ENCODE measurements around the gene CDH23.

Gene CDH23

DNA sequence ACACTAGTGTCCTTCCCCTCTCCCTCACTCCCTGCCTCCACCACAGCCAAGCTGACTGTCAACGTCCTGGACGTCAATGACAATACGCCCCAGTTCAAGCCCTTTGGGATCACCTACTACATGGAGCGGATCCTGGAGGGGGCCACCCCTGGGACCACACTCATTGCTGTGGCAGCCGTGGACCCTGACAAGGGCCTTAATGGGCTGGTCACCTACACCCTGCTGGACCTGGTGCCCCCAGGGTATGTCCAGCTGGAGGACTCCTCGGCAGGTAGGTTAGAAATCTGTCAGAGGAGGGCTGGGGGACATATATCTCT, 401.5 kb downstream of the CDH23 start:
- Histone ChIP-seq H3K36me3 (ENCODE audit: control insufficient read depth, insufficient read depth, low read length) (no peaks in the 10 kb centered on the region), H3K27me3 (ENCODE audit: control insufficient read depth, insufficient read depth, low read length) (no peaks in the 10 kb centered on the region), H3K27ac (ENCODE audit: low read depth, low read length) (no peak overlapping the region), H3K4me3 (ENCODE audit: low read depth, low read length) (no peak overlapping the region), H3K9ac (ENCODE audit: low read depth, low read length) (no peak overlapping the region), H3K9me3 (ENCODE audit: control insufficient read depth, insufficient read depth, low read length) (no peaks in the 10 kb centered on the region), H3K4me1 (ENCODE audit: control insufficient read depth, insufficient read depth, low read length) (no peaks in the 10 kb centered on the region)

- H3K4me1 ChIP-seq (ENCODE audit: control insufficient read depth, insufficient read depth, low read length), result no peaks in the 10 kb centered on the region
- no peaks in the 10 kb centered on the region for H3K9me3 ChIP-seq (ENCODE audit: control insufficient read depth, insufficient read depth, low read length)
- H3K27ac ChIP-seq (ENCODE audit: low read depth, low read length), result no peak overlapping the region
These were observed 402.4 kb downstream of the CDH23 start for GRCh38 chr10:71799112-71799511.

GRCh38 chr10:71799608-71800453, 403.1 kb downstream of the CDH23 start:
- no peaks in the 10 kb centered on the region for H3K27me3 ChIP-seq (ENCODE audit: control insufficient read depth, insufficient read depth, low read length)
- no peak overlapping the region for H3K9ac ChIP-seq (ENCODE audit: low read depth, low read length)
- H3K27ac ChIP-seq (ENCODE audit: low read depth, low read length), result no peak overlapping the region
- no peaks in the 10 kb centered on the region for H3K36me3 ChIP-seq (ENCODE audit: control insufficient read depth, insufficient read depth, low read length)
- H3K9me3 ChIP-seq (ENCODE audit: control insufficient read depth, insufficient read depth, low read length), result no peaks in the 10 kb centered on the region
- H3K4me3 ChIP-seq (ENCODE audit: low read depth, low read length), result no peak overlapping the region
- no peaks in the 10 kb centered on the region for H3K4me1 ChIP-seq (ENCODE audit: control insufficient read depth, insufficient read depth, low read length)

More at GRCh38 chr10:71799112-71799511, 402.4 kb downstream of the CDH23 start:
- Histone ChIP-seq H3K4me3 (ENCODE audit: low read depth, low read length) (no peak overlapping the region), H3K9ac (ENCODE audit: low read depth, low read length) (no peak overlapping the region), H3K27me3 (ENCODE audit: control insufficient read depth, insufficient read depth, low read length) (no peaks in the 10 kb centered on the region), H3K36me3 (ENCODE audit: control insufficient read depth, insufficient read depth, low read length) (no peaks in the 10 kb centered on the region)

GRCh38 chr10:71801361-71801760, 404.6 kb downstream of the CDH23 start:
- Histone ChIP-seq H3K4me3 (ENCODE audit: low read depth, low read length) (no peak overlapping the region), H3K27me3 (ENCODE audit: control insufficient read depth, insufficient read depth, low read length) (peaks cover 6% of the 10 kb centered on the region; the same call in 1 of the 2 replicates), H3K27ac (ENCODE audit: low read depth, low read length) (no peak overlapping the region), H3K9me3 (ENCODE audit: control insufficient read depth, insufficient read depth, low read length) (no peaks in the 10 kb centered on the region), H3K4me1 (ENCODE audit: control insufficient read depth, insufficient read depth, low read length) (no peaks in the 10 kb centered on the region; the same call in 1 of the 2 replicates), H3K36me3 (ENCODE audit: control insufficient read depth, insufficient read depth, low read length) (no peaks in the 10 kb centered on the region), H3K9ac (ENCODE audit: low read depth, low read length) (no peak overlapping the region)

DNA sequence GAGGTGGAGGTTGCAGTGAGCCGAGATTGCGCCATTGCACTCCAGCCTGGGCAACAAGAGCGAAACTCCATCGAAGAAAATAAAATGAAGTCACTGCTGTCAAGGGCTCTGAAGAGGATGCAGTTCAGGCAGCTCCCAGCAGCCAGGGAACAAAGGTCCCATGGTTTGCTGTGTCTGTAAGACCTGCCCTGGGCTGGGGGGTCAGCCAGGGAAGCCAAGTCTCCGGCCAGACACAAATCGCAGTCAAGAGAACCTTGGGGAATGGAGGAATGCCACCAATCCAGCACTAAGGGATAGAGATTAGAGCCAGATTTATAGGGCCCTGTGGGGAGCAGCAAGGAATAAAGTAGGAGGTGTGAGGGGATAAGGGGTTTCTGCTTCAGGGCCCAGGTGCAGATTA, 405.5 kb downstream of the CDH23 start:
- H3K27ac ChIP-seq (ENCODE audit: low read depth, low read length), result no peak overlapping the region
- peaks cover 6% of the 10 kb centered on the region; the same call in 1 of the 2 replicates for H3K27me3 ChIP-seq (ENCODE audit: control insufficient read depth, insufficient read depth, low read length)
- no peaks in the 10 kb centered on the region for H3K36me3 ChIP-seq (ENCODE audit: control insufficient read depth, insufficient read depth, low read length)
- H3K9me3 ChIP-seq (ENCODE audit: control insufficient read depth, insufficient read depth, low read length), result no peaks in the 10 kb centered on the region
- H3K4me1 ChIP-seq (ENCODE audit: control insufficient read depth, insufficient read depth, low read length), result no peaks in the 10 kb centered on the region; the same call in 1 of the 2 replicates
- no peak overlapping the region for H3K9ac ChIP-seq (ENCODE audit: low read depth, low read length)
- H3K4me3 ChIP-seq (ENCODE audit: low read depth, low read length), result no peak overlapping the region

GRCh38 chr10:71802715-71803488, 406.2 kb downstream of the CDH23 start:
- H3K9ac ChIP-seq (ENCODE audit: low read depth, low read length), result no peak overlapping the region
- H3K36me3 ChIP-seq (ENCODE audit: control insufficient read depth, insufficient read depth, low read length), result no peaks in the 10 kb centered on the region
- H3K9me3 ChIP-seq (ENCODE audit: control insufficient read depth, insufficient read depth, low read length), result no peaks in the 10 kb centered on the region
- no peaks in the 10 kb centered on the region; the same call in 1 of the 2 replicates for H3K4me1 ChIP-seq (ENCODE audit: control insufficient read depth, insufficient read depth, low read length)
- peaks cover 6% of the 10 kb centered on the region; the same call in 1 of the 2 replicates for H3K27me3 ChIP-seq (ENCODE audit: control insufficient read depth, insufficient read depth, low read length)
- H3K4me3 ChIP-seq (ENCODE audit: low read depth, low read length), result no peak overlapping the region
- H3K27ac ChIP-seq (ENCODE audit: low read depth, low read length), result no peak overlapping the region

DNA sequence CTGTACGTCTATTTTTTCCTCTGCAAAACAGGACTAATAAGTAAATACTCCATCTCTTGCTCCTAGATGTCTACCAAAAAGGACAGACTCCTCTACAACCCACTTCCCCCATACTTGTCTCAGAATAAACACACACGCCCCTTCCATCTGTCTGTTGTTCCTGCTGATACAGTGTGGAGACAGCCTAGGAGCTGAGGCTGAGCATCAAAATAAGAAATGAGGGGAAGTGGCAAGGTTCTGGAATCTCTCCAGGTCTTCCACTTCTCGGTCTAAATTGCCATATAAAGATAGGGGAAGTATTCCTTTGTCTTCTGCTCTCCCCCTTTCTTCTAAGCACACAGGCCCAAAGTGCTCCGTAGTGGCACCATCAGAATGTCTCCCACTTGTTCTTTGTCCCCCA, 407.4 kb downstream of the CDH23 start:
- Histone ChIP-seq H3K27ac (ENCODE audit: low read depth, low read length) (no peak overlapping the region), H3K4me1 (ENCODE audit: control insufficient read depth, insufficient read depth, low read length) (no peaks in the 10 kb centered on the region; the same call in 1 of the 2 replicates), H3K9me3 (ENCODE audit: control insufficient read depth, insufficient read depth, low read length) (no peaks in the 10 kb centered on the region), H3K27me3 (ENCODE audit: control insufficient read depth, insufficient read depth, low read length) (peaks cover 6% of the 10 kb centered on the region; the same call in 1 of the 2 replicates), H3K4me3 (ENCODE audit: low read depth, low read length) (no peak overlapping the region), H3K36me3 (ENCODE audit: control insufficient read depth, insufficient read depth, low read length) (no peaks in the 10 kb centered on the region), H3K9ac (ENCODE audit: low read depth, low read length) (no peak overlapping the region)

- no peaks in the 10 kb centered on the region; the same call in 1 of the 2 replicates for H3K4me1 ChIP-seq (ENCODE audit: control insufficient read depth, insufficient read depth, low read length)
- H3K9me3 ChIP-seq (ENCODE audit: control insufficient read depth, insufficient read depth, low read length), result no peaks in the 10 kb centered on the region
- no peak overlapping the region for H3K4me3 ChIP-seq (ENCODE audit: low read depth, low read length)
- H3K27ac ChIP-seq (ENCODE audit: low read depth, low read length), result no peak overlapping the region
- no peak overlapping the region for H3K9ac ChIP-seq (ENCODE audit: low read depth, low read length)
- H3K36me3 ChIP-seq (ENCODE audit: control insufficient read depth, insufficient read depth, low read length), result no peaks in the 10 kb centered on the region
- peaks cover 6% of the 10 kb centered on the region; the same call in 1 of the 2 replicates for H3K27me3 ChIP-seq (ENCODE audit: control insufficient read depth, insufficient read depth, low read length)
These were observed 409.3 kb downstream of the CDH23 start for GRCh38 chr10:71805776-71806703.

DNA sequence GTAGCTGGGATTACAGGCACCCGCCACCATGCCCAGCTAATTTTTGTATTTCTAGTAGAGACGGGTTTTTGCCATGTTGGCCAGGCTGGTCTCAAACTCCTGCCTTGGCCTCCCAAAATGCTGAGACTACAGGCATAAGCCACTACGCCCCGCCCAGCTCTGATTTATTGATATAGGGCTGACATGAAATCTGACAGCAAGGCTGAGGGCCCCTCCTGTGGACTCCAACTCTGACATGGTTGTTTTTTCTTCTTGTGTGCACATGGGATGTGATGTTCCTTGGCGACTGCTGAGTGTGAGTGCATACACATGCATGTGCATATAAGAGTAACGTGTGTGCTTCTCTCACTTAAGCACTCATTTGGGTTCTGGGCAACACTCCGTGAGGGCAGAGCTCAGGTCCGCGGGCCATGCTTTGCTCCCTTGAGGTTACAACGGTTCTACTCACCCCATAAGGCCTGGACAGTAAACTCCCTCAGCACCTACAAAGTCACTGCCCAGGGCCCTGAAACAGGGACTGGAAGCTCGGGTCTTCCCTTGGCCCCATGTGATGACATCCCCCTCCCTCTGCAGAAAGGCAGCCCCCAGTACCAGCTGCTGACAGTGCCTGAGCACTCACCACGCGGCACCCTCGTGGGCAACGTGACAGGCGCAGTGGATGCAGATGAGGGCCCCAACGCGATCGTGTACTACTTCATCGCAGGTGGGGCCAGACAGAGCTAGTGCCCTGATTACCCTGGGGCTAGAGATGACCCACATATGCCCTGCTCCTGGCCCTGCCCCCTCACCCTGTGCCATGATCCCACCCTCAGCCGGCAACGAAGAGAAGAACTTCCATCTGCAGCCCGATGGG, 410.2 kb downstream of the CDH23 start:
- H3K4me1 ChIP-seq (ENCODE audit: control insufficient read depth, insufficient read depth, low read length), result no peaks in the 10 kb centered on the region; the same call in 1 of the 2 replicates
- no peak overlapping the region for H3K4me3 ChIP-seq (ENCODE audit: low read depth, low read length)
- no peak overlapping the region for H3K9ac ChIP-seq (ENCODE audit: low read depth, low read length)
- no peaks in the 10 kb centered on the region for H3K36me3 ChIP-seq (ENCODE audit: control insufficient read depth, insufficient read depth, low read length)
- no peak overlapping the region for H3K27ac ChIP-seq (ENCODE audit: low read depth, low read length)
- H3K27me3 ChIP-seq (ENCODE audit: control insufficient read depth, insufficient read depth, low read length), result peaks cover 6% of the 10 kb centered on the region; the same call in 1 of the 2 replicates
- no peaks in the 10 kb centered on the region for H3K9me3 ChIP-seq (ENCODE audit: control insufficient read depth, insufficient read depth, low read length)
